Neural crest cell (in vitro differentiated cells): ENCODE measurements around the gene SPATA12. TPM values are rescaled to one million over a fixed set of nuclear protein-coding genes. Genes with fewer than 3 reads are reported as not detected.

ENCODE experiments used
- DNase-seq: peaks from one replicate; pipeline ENCODE4 v3.0.0; 2021; ENCODE audit warnings: low read depth, mixed read lengths, low spot score
- H3K27ac Mint-ChIP-seq: one replicate; pipeline ENCODE4 v1.8.0; 2021; ENCODE audit warnings: mild to moderate bottlenecking, mixed read lengths; ENCODE audit not compliant: unreplicated experiment
- H3K27me3 Mint-ChIP-seq: 2 replicates; pipeline ENCODE4 v1.8.0; 2021; ENCODE audit warnings: low read depth, mild to moderate bottlenecking, mixed read lengths
- H3K36me3 Mint-ChIP-seq: 2 replicates; pipeline ENCODE4 v1.8.0; 2021; ENCODE audit warnings: low read depth, mild to moderate bottlenecking, mixed read lengths
- H3K4me1 Mint-ChIP-seq: 2 replicates; pipeline ENCODE4 v1.8.0; 2021; ENCODE audit warnings: mixed read lengths
- H3K4me3 Mint-ChIP-seq: one replicate; pipeline ENCODE4 v1.8.0; 2021; ENCODE audit warnings: mild to moderate bottlenecking, mixed read lengths
- H3K9me3 Mint-ChIP-seq: 2 replicates; pipeline ENCODE4 v1.8.0; 2021; ENCODE audit warnings: mixed read lengths
- total RNA-seq: library from RNA; stranded (reverse); gene quantifications from 2 replicates; pipeline ENCODE4 v1.2.1, GENCODE V29; 2021
- TF ChIP-seq, protein P1 (sequence below): fragments of 200-600 bp; sonication (generic); conservative IDR thresholded peaks from 2 replicates; pipeline ENCODE4 v1.5.0; 2021; ENCODE audit warnings: antibody characterized with exemption, mild to moderate bottlenecking

The SPATA12 gene
- total RNA-seq, 1 donor from 2014 or later, result not detected

DNA sequence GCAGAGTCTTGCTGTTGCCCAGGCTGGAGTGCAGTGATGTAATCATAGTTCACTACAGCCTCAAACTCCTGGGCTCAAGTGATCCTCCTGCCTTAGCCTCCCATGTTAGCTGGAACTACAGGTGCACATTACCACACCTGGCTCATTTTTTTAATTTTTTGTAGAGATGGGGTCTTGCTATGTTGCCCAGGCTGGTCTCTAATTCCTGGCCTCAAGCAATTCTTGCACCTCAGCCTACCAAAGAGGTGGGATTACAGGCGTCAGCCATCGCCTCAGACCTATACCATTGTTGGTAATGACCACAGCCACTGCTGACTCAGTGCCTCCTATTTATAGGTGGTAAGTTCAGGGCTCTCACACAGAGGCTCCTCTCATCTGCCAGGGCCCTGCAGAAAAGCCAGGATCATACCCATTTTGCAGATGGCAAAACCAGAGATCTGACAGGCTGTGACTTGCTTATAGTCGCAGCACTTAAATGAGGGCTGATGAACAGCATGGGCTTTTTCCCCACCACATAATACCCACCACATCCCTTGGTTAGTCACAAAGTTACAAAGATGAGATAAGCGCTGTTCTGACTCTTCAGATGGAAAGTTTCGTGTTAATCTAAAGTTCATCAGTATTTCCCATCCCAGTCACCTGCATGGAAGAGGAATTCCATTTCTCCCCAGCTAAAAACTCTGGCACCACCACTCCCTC, 21.8 kb upstream of the SPATA12 start:
- TF ChIP-seq, protein P1, sequence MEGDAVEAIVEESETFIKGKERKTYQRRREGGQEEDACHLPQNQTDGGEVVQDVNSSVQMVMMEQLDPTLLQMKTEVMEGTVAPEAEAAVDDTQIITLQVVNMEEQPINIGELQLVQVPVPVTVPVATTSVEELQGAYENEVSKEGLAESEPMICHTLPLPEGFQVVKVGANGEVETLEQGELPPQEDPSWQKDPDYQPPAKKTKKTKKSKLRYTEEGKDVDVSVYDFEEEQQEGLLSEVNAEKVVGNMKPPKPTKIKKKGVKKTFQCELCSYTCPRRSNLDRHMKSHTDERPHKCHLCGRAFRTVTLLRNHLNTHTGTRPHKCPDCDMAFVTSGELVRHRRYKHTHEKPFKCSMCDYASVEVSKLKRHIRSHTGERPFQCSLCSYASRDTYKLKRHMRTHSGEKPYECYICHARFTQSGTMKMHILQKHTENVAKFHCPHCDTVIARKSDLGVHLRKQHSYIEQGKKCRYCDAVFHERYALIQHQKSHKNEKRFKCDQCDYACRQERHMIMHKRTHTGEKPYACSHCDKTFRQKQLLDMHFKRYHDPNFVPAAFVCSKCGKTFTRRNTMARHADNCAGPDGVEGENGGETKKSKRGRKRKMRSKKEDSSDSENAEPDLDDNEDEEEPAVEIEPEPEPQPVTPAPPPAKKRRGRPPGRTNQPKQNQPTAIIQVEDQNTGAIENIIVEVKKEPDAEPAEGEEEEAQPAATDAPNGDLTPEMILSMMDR, result no peak
- H3K27me3 Mint-ChIP-seq, result no peaks in the 10 kb centered on the region
- DNase-seq, result no peak
- H3K36me3 Mint-ChIP-seq, result peaks cover 2% of the 10 kb centered on the region
- no peak overlapping the region for H3K27ac Mint-ChIP-seq
- H3K9me3 Mint-ChIP-seq, result no peaks in the 10 kb centered on the region
- no peaks in the 10 kb centered on the region for H3K4me1 Mint-ChIP-seq
- H3K4me3 Mint-ChIP-seq, result no peak overlapping the region

- DNase-seq, result no peak
- Mint-ChIP-seq H3K27me3 (no peaks in the 10 kb centered on the region), H3K36me3 (peaks cover 2% of the 10 kb centered on the region), H3K4me1 (no peaks in the 10 kb centered on the region), H3K9me3 (no peaks in the 10 kb centered on the region), H3K4me3 (no peak overlapping the region), H3K27ac (no peak overlapping the region)
- TF ChIP-seq, protein P1, result no peak
Observed at GRCh38 chr3:57041674-57042073, 18.8 kb upstream of the SPATA12 start.

GRCh38 chr3:57043518-57043917, 16.9 kb upstream of the SPATA12 start:
- no peaks in the 10 kb centered on the region for H3K4me1 Mint-ChIP-seq
- no peaks in the 10 kb centered on the region for H3K9me3 Mint-ChIP-seq
- no peak overlapping the region for H3K27ac Mint-ChIP-seq
- peaks cover 2% of the 10 kb centered on the region for H3K36me3 Mint-ChIP-seq
- TF ChIP-seq, protein P1, result no peak
- H3K4me3 Mint-ChIP-seq, result no peak overlapping the region
- no peaks in the 10 kb centered on the region for H3K27me3 Mint-ChIP-seq
- DNase-seq, result no peak

GRCh38 chr3:57046101-57046765, 14.2 kb upstream of the SPATA12 start:
- Mint-ChIP-seq H3K4me3 (no peak overlapping the region), H3K4me1 (no peaks in the 10 kb centered on the region), H3K27me3 (no peaks in the 10 kb centered on the region), H3K36me3 (no peaks in the 10 kb centered on the region), H3K27ac (no peak overlapping the region), H3K9me3 (no peaks in the 10 kb centered on the region)
- TF ChIP-seq, protein P1, result no peak
- no peak for DNase-seq

DNA sequence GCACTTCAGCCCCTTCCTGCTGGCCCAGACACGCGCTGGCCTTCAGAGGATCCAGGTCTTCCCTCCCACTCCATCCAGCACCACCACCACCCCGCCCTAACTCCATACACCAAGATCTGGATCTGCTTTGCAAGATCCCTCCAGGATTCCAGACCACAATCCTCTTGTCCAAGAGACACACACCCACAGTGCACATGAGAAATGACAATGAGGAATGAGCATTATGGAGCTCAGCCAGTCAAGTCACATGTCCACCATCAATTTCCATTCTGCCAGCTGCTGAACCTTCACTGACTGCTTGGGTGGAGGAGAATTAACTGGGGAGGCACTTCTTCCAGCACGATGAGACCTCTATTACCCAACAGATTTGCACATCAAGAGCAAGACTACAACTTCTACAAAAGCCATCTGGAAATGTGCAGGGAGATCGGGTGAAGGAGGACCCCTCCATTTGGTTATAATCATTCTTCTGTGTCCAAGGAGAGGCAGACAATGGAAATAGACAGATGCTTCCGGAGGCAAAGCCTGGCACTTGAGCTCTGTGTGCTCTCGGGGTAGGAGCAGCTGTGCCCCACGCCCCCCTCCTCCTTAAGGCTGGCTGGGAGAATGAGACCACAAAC, 12.3 kb upstream of the SPATA12 start:
- TF ChIP-seq, protein P1, result no peak
- Mint-ChIP-seq H3K4me1 (no peaks in the 10 kb centered on the region), H3K4me3 (no peak overlapping the region), H3K9me3 (no peaks in the 10 kb centered on the region), H3K27me3 (no peaks in the 10 kb centered on the region), H3K36me3 (no peaks in the 10 kb centered on the region), H3K27ac (peak overlapping the region; percentile 64)
- DNase-seq, result no peak
